Ishikawa (cell line): ENCODE measurements around the gene PPP1R9B.

Source experiments
- EGR1 ChIP-seq: IDR thresholded peaks from 2 replicates; pipeline ENCODE4 v1.6.1; 2012
- EP300 ChIP-seq: IDR thresholded peaks from 2 replicates; pipeline ENCODE4 v1.6.1; 2012; ENCODE audit warnings: borderline replicate concordance
- FOXM1 ChIP-seq: IDR thresholded peaks from 2 replicates; pipeline ENCODE4 v1.6.1; 2012; ENCODE audit warnings: low read depth, borderline replicate concordance
- NFIC ChIP-seq: IDR thresholded peaks from 2 replicates; pipeline ENCODE4 v1.6.1; 2012
- TAF1 ChIP-seq: IDR thresholded peaks from 2 replicates; pipeline ENCODE4 v1.6.1; 2012; ENCODE audit warnings: low read depth, mild to moderate bottlenecking
- TEAD4 ChIP-seq: IDR thresholded peaks from 2 replicates; pipeline ENCODE4 v1.6.1; 2012
- USF1 ChIP-seq: IDR thresholded peaks from 2 replicates; pipeline ENCODE4 v1.6.1; 2012
- YY1 ChIP-seq: IDR thresholded peaks from 2 replicates; pipeline ENCODE4 v1.6.1; 2012; ENCODE audit warnings: low read depth

- TF ChIP-seq TEAD4: peak; percentile 74
- peak; percentile 37; the same call in 1 of the 2 replicates for TF ChIP-seq EGR1
- TF ChIP-seq TAF1: no peak
- no peak for TF ChIP-seq EP300
- no peak for TF ChIP-seq YY1
- no peak for TF ChIP-seq FOXM1
- no peak for TF ChIP-seq NFIC
- no peak for TF ChIP-seq USF1
Observed at GRCh38 chr17:50148226-50149090, 2.0 kb downstream of the PPP1R9B start.
